IMR-90 (cell line): ENCODE measurements around the gene CPSF2.

Experiments
- CEBPB ChIP-seq: IDR thresholded peaks from 2 replicates; pipeline ENCODE4 v1.6.1; 2012; ENCODE audit warnings: low read depth, low read length, improper control_type of control experiment
- CTCF ChIP-seq: conservative IDR thresholded peaks from 2 replicates; pipeline ENCODE4 v1.5.1; 2012; ENCODE audit warnings: mild to moderate bottlenecking, low read depth, low read length, improper control_type of control experiment
- FOS ChIP-seq: fragments of 150-350 bp; IDR thresholded peaks from 2 replicates; pipeline ENCODE4 v1.6.1; 2016; ENCODE audit warnings: low read depth, low read length
- MXI1 ChIP-seq: IDR thresholded peaks from 2 replicates; pipeline ENCODE4 v1.6.1; 2012; ENCODE audit warnings: low read depth, mild to moderate bottlenecking, low read length, moderate library complexity, borderline replicate concordance
- POLR2A ChIP-seq: IDR thresholded peaks from 2 replicates; pipeline ENCODE4 v1.6.1; 2012; ENCODE audit warnings: mild to moderate bottlenecking, low read depth, low read length
- RAD21 ChIP-seq: IDR thresholded peaks from 2 replicates; pipeline ENCODE4 v1.6.1; 2012; ENCODE audit warnings: low read length, improper control_type of control experiment
- RCOR1 ChIP-seq: IDR thresholded peaks from 2 replicates; pipeline ENCODE4 v1.6.1; 2012; ENCODE audit warnings: mild to moderate bottlenecking, low read length, improper control_type of control experiment; ENCODE audit not compliant: insufficient replicate concordance
- SMC3 ChIP-seq: fragments of 150-350 bp; IDR thresholded peaks from 2 replicates; pipeline ENCODE4 v1.6.1; 2016; ENCODE audit warnings: low read depth, mild to moderate bottlenecking, antibody characterized with exemption, low read length, moderate library complexity
- TF ChIP-seq, protein P1 (sequence below): fragments of 150-350 bp; IDR thresholded peaks from 2 replicates; pipeline ENCODE4 v1.6.1; 2016; ENCODE audit warnings: low read depth, mild to moderate bottlenecking, low read length, moderate library complexity, borderline replicate concordance

- TF ChIP-seq CTCF: no peak
- no peak for TF ChIP-seq RAD21
- TF ChIP-seq SMC3: no peak
- TF ChIP-seq POLR2A: no peak
- TF ChIP-seq FOS: no peak
- TF ChIP-seq, protein P1, sequence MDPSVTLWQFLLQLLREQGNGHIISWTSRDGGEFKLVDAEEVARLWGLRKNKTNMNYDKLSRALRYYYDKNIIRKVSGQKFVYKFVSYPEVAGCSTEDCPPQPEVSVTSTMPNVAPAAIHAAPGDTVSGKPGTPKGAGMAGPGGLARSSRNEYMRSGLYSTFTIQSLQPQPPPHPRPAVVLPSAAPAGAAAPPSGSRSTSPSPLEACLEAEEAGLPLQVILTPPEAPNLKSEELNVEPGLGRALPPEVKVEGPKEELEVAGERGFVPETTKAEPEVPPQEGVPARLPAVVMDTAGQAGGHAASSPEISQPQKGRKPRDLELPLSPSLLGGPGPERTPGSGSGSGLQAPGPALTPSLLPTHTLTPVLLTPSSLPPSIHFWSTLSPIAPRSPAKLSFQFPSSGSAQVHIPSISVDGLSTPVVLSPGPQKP: no peak
- no peak for TF ChIP-seq CEBPB
- no peak for TF ChIP-seq RCOR1
- TF ChIP-seq MXI1: no peak
These were observed 96.2 kb downstream of the CPSF2 start for GRCh38 chr14:92217936-92218335.
